Parathyroid adenoma (tissue), 2 donors: ENCODE data around the gene GIPC3.
"Not testable (repeated sequence)": the region's sequence is repeated elsewhere in the genome, so short reads cannot be mapped to it uniquely, and the experiment has no call there.

Source experiments
- H2AFZ ChIP-seq: fragments of 300-600 bp; sonication (generic); one replicate; pipeline ENCODE4 v1.7.0; 2017; ENCODE audit warnings: antibody characterized with exemption, mild to moderate bottlenecking
- H3K27ac ChIP-seq: fragments of 300-600 bp; sonication (generic); one replicate; pipeline ENCODE4 v1.7.0; 2017
- H3K27me3 ChIP-seq: fragments of 300-600 bp; sonication (generic); one replicate; pipeline ENCODE4 v1.7.0; 2017; ENCODE audit warnings: low read length; ENCODE audit not compliant: control insufficient read depth, insufficient read depth
- H3K36me3 ChIP-seq: fragments of 300-600 bp; sonication (generic); one replicate; pipeline ENCODE4 v1.7.0; 2017; ENCODE audit warnings: low read length; ENCODE audit not compliant: control insufficient read depth, insufficient read depth
- H3K4me1 ChIP-seq: fragments of 300-600 bp; sonication (generic); one replicate; pipeline ENCODE4 v1.7.0; 2017; ENCODE audit warnings: control low read depth
- H3K4me2 ChIP-seq: fragments of 300-600 bp; sonication (generic); one replicate; pipeline ENCODE4 v1.7.0; 2017; ENCODE audit warnings: low read length
- H3K4me3 ChIP-seq: fragments of 300-600 bp; sonication (generic); one replicate; pipeline ENCODE4 v1.7.0; 2017; ENCODE audit warnings: low read depth, low read length
- H3K79me2 ChIP-seq: fragments of 300-600 bp; sonication (generic); one replicate; pipeline ENCODE4 v1.7.0; 2017; ENCODE audit warnings: control low read depth
- H3K9ac ChIP-seq: fragments of 300-600 bp; sonication (generic); one replicate; pipeline ENCODE4 v1.7.0; 2017; ENCODE audit warnings: mild to moderate bottlenecking
- H3K9me3 ChIP-seq: fragments of 300-600 bp; sonication (generic); one replicate; pipeline ENCODE4 v1.7.0; 2017; ENCODE audit warnings: low read length; ENCODE audit not compliant: control insufficient read depth
- CTCF ChIP-seq: fragments of 300-600 bp; sonication (generic); IDR thresholded peaks from one replicate; pipeline ENCODE4 v1.7.0; 2017; ENCODE audit warnings: antibody characterized with exemption, mild to moderate bottlenecking
- donor health status: primary hyperparathyroidism.

GIPC3 gene

GRCh38 chr19:3563709-3564524 lies 21.4 kb upstream of the GIPC3 start:
- no peaks in the 10 kb centered on the region for H3K9me3 ChIP-seq
- no peaks in the 10 kb centered on the region for H3K79me2 ChIP-seq
- no peak for TF ChIP-seq CTCF
- H3K27ac ChIP-seq: no peak overlapping the region
- no peak overlapping the region for H2AFZ ChIP-seq
- H3K4me2 ChIP-seq: no peak overlapping the region
- no peaks in the 10 kb centered on the region for H3K36me3 ChIP-seq
- H3K27me3 ChIP-seq: no peaks in the 10 kb centered on the region
- no peak overlapping the region for H3K9ac ChIP-seq
- H3K4me3 ChIP-seq: no peak overlapping the region
- H3K4me1 ChIP-seq: no peaks in the 10 kb centered on the region

GRCh38 chr19:3565139-3565538 lies 20.1 kb upstream of the GIPC3 start:
- Histone ChIP-seq H3K4me1 (no peaks in the 10 kb centered on the region), H3K79me2 (no peaks in the 10 kb centered on the region)

GRCh38 chr19:3570042-3570441 lies 15.2 kb upstream of the GIPC3 start:
- not testable (repeated sequence) for H3K9ac ChIP-seq, H3K9me3 ChIP-seq, H3K4me2 ChIP-seq, H3K4me1 ChIP-seq, H3K36me3 ChIP-seq, H3K79me2 ChIP-seq, H2AFZ ChIP-seq, H3K4me3 ChIP-seq, H3K27ac ChIP-seq, H3K27me3 ChIP-seq

More at GRCh38 chr19:3565139-3565538, 20.1 kb upstream of the GIPC3 start:
- no peaks in the 10 kb centered on the region for H3K27me3 ChIP-seq
- H3K4me2 ChIP-seq: no peak overlapping the region
- H3K27ac ChIP-seq: no peak overlapping the region
- no peak overlapping the region for H3K9ac ChIP-seq
- H3K36me3 ChIP-seq: no peaks in the 10 kb centered on the region
- no peaks in the 10 kb centered on the region for H3K9me3 ChIP-seq
- H2AFZ ChIP-seq: no peak overlapping the region
- TF ChIP-seq CTCF: no peak
- H3K4me3 ChIP-seq: no peak overlapping the region

GRCh38 chr19:3570606-3571011 lies 14.7 kb upstream of the GIPC3 start:
- no peaks in the 10 kb centered on the region for H3K36me3 ChIP-seq
- no peaks in the 10 kb centered on the region for H3K27me3 ChIP-seq
- H3K4me3 ChIP-seq: no peak overlapping the region
- no peak for TF ChIP-seq CTCF
- H3K4me2 ChIP-seq: no peak overlapping the region
- H3K79me2 ChIP-seq: no peaks in the 10 kb centered on the region
- no peak overlapping the region for H2AFZ ChIP-seq
- no peaks in the 10 kb centered on the region for H3K9me3 ChIP-seq
- no peak overlapping the region for H3K9ac ChIP-seq
- H3K27ac ChIP-seq: no peak overlapping the region
- peaks cover 5% of the 10 kb centered on the region for H3K4me1 ChIP-seq

- Histone ChIP-seq H3K27ac (peak overlapping the region; percentile 40), H3K79me2 (no peaks in the 10 kb centered on the region), H3K4me1 (peaks cover 5% of the 10 kb centered on the region), H2AFZ (peak overlapping the region; percentile 100), H3K4me2 (peak overlapping the region; percentile 99), H3K4me3 (peak overlapping the region; percentile 87), H3K36me3 (no peaks in the 10 kb centered on the region), H3K9me3 (no peaks in the 10 kb centered on the region), H3K9ac (peak overlapping the region; percentile 33), H3K27me3 (no peaks in the 10 kb centered on the region)
- no peak for TF ChIP-seq CTCF
These were observed 13.0 kb upstream of the GIPC3 start for GRCh38 chr19:3572132-3572854.
